LoVo (cell line): ENCODE results near the gene HYCC2.
"Not testable (repeated sequence)": the region's sequence is repeated elsewhere in the genome, so short reads cannot be mapped to it uniquely, and the experiment has no call there.

Source experiments
- DNase-seq: peaks from one replicate; pipeline ENCODE4 v3.0.0-alpha.2; 2016; ENCODE audit warnings: low spot score

HYCC2 gene

GRCh38 chr2:201070948-201071478 lies 458 bp downstream of the HYCC2 start:
- DNase-seq, result no peak

GRCh38 chr2:201064797-201065329 lies 6.6 kb downstream of the HYCC2 start:
- DNase-seq, result no peak

DNA sequence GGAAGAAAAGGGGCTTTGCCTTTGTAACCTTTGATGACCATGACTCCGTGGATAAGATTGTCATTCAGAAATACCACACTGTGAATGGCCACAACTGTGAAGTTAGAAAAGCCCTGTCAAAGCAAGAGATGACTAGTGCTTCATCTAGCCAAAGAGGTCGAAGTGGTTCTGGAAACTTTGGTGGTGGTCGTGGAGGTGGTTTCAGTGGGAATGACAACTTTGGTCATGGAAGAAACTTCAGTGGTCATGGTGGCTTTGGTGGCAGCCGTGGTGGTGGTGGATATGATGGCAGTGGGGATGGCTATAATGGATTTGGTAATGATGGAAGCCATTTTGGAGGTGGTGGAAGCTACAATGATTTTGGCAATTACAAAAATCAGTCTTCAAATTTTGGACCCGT lies 8.0 kb downstream of the HYCC2 start:
- not testable (repeated sequence) for DNase-seq

GRCh38 chr2:201059961-201060755 lies 11.3 kb downstream of the HYCC2 start:
- no peak for DNase-seq

DNA sequence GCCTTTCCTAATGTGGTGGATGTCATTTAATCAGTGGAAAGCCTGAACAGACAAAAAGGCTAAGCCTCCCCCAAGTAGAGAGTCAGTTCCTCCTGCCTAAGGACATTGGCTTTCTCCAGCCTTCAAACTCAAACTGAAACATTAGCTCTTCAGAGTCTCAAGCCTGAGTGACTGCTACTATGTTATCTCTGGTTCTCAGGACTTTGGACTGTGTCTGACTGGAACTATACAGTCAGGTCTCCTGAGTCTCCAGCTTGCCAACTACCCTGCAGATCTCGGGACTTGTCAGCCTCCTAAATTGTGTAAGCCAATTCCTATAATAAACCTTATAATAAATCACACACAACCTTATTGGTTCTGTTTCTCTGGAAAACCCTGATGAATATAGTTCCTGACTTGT lies 12.6 kb downstream of the HYCC2 start:
- no peak for DNase-seq

GRCh38 chr2:201057715-201058248 lies 13.7 kb downstream of the HYCC2 start:
- DNase-seq, result no peak

DNA sequence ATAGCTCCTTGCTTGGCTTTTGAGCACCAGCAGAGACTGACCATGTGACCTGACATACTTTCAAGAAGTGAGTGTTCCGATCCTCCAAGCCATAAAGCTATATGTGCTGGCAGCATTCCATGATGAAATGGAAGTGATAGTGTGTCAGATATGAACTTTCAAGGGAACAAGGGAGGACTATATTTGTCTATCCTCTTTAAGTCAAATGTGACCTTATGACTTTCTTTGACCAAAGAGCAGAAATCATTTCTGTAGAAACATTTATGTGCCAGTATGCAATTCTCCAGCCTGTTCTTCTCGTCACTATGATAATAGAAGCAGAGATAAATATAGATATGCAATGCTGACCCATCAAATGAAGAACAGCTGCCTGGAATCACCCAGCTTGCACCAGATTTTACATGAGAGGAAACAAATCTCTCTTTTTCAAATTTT lies 14.4 kb downstream of the HYCC2 start:
- DNase-seq, result no peak

DNA sequence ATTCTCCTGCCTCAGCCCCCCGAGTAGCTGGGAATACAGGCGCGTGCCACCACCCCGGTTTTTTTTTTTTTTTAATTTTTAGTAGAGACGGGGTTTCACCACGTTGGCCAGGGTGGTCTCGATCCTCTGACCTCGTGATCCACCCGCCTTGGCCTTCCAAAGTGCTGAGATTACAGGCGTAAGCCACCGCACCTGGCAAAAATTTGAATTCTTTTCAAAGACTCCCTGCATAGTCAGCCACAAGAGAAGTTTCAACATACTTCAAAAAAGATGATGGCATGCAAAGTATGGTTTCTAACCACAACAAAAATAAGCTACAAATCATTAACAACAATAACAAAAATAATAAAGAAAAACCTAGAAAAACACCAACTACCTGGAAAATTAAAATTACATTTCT lies 22.0 kb downstream of the HYCC2 start:
- no peak for DNase-seq

DNA sequence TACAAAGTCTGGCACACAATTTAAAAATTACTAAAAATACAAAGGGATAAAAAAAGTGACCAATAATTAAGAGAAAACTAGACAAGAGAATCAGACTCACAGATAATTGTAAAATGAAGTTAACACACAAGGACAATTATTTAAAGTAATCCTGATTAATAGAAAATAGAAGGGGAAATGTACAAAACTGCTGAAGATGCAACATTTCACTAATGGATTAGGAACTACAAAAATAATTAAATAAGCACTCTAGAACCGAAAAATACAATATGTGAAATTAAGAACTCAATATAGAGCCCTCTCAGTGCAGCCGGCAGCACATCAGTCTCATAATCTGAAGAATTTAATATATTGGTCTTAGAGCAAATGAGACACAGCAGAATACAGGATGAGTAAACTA lies 24.6 kb downstream of the HYCC2 start:
- no peak for DNase-seq

DNA sequence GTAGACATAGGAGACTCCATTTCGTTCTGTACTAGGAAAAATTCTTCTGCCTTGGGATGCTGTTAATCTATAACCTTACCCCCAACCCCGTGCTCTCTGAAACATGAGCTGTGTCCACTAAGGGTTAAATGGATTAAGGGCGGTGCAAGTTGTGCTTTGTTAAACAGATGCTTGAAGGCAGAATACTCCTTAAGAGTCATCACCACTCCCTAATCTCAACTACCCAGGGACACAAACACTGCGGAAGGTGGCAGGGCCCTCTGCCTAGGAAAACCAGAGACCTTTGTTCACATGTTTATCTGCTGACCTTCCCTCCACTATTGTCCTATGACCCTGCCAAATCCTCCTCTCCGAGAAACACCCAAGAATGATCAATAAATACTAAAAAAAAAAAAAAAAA lies 28.4 kb downstream of the HYCC2 start:
- DNase-seq, result not testable (repeated sequence)

DNA sequence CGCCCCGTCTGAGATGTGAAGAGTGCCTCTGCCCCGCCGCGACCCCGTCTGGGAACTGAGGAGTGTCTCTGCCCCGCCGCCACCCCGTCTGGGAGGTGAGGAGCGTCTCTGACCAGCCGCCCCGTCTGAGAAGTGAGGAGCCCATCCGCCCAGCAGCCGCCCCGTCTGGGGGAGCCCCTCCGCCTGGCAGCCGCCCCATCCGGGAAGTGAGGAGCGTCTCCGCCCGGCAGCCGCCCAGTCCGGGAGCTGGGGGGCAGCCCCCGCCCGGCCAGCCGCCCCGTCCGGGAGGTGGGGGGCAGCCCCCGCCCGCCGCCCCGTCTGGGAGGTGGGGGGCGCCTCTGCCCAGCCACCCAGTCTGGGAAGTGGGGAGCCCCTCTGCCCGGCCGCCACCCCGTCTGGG lies 29.0 kb downstream of the HYCC2 start:
- DNase-seq, result not testable (repeated sequence)

- DNase-seq, result no peak
Observed at GRCh38 chr2:201040867-201041628, 30.4 kb downstream of the HYCC2 start.

DNA sequence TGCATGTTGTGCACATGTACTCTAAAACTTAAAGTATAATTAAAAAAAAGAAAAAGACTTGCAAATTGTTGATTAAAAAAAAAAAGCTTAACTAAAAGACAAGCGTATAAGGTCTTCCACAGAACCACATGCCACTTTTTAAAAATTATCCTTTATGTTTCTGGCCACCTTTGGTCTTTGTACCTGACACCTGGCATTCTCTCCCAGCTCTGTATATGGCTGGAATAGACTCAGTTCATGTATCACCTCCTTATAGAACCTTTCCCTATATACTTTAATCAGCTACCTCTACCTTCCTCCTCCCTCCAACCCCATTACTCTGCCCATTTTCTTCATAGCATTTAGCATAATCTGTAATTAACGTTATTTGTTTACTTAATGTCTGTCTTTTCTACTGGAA lies 32.6 kb downstream of the HYCC2 start:
- no peak for DNase-seq

- not testable (repeated sequence) for DNase-seq
Observed at GRCh38 chr2:201038361-201038760, 33.1 kb downstream of the HYCC2 start.

DNA sequence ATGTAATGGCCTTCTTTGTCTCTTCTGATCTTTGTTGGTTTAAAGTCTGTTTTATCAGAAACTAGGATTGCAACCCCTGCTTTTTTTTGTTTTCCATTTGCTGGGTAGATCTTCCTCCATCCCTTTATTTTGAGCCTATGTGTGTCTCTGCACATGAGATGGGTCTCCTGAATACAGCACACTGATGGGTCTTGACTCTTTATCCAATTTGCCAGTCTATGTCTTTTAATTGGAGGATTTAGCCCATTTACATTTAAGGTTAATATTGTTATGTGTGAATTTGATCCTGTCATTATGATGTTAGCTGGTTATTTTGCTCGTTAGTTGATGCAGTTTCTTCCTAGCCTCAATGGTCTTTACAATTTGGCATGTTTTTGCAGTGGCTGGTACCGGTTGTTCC lies 37.1 kb downstream of the HYCC2 start:
- DNase-seq, result not testable (repeated sequence)

DNA sequence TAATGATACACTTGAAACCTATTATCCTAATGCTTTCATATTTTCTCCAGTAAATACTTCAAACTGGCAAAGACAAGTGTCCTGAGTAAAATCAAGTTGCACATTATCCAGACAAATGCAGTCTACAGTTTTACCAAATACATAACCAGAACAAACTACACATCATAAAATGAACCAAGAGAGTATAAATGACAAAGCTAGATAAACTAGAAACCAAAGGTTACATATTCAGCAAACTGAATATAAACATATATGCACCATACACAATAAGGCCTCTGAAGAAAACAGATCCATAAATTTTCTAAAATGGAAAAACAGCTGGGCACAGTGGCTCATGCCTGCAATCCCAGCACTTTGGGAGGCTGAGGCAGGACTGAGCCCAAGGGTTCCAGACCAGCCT lies 47.0 kb downstream of the HYCC2 start:
- no peak for DNase-seq

- no peak for DNase-seq
Observed at GRCh38 chr2:201021914-201022313, 49.6 kb downstream of the HYCC2 start.
